Coronary artery (tissue), 2 donors: ENCODE measurements around the gene LCN2.

Experiments used
- DNase-seq: peaks from one replicate; pipeline ENCODE4 v3.0.0-alpha.2; 2017; ENCODE audit warnings: low spot score
- H3K27ac ChIP-seq, 2 donors: fragments of 200-600 bp; sonication (generic); one replicate each; pipeline ENCODE4 v1.5.1; 2016 to 2019
- H3K4me3 ChIP-seq: fragments of 200-600 bp; sonication (generic); 2 replicates; pipeline ENCODE4 v1.5.1; 2016; ENCODE audit warnings: mild to moderate bottlenecking, moderate library complexity
- TF ChIP-seq, protein P1 (sequence below): fragments of 200-600 bp; sonication (generic); IDR thresholded peaks from one replicate; pipeline ENCODE4 v1.5.1; 2019; ENCODE audit warnings: antibody characterized with exemption

Gene LCN2

GRCh38 chr9:128124451-128124850 lies 24.8 kb upstream of the LCN2 start:
- Histone ChIP-seq H3K4me3 (no peak overlapping the region), H3K27ac (no peak overlapping the region)
- TF ChIP-seq, protein P1, sequence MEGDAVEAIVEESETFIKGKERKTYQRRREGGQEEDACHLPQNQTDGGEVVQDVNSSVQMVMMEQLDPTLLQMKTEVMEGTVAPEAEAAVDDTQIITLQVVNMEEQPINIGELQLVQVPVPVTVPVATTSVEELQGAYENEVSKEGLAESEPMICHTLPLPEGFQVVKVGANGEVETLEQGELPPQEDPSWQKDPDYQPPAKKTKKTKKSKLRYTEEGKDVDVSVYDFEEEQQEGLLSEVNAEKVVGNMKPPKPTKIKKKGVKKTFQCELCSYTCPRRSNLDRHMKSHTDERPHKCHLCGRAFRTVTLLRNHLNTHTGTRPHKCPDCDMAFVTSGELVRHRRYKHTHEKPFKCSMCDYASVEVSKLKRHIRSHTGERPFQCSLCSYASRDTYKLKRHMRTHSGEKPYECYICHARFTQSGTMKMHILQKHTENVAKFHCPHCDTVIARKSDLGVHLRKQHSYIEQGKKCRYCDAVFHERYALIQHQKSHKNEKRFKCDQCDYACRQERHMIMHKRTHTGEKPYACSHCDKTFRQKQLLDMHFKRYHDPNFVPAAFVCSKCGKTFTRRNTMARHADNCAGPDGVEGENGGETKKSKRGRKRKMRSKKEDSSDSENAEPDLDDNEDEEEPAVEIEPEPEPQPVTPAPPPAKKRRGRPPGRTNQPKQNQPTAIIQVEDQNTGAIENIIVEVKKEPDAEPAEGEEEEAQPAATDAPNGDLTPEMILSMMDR = no peak
- no peak for DNase-seq

DNA sequence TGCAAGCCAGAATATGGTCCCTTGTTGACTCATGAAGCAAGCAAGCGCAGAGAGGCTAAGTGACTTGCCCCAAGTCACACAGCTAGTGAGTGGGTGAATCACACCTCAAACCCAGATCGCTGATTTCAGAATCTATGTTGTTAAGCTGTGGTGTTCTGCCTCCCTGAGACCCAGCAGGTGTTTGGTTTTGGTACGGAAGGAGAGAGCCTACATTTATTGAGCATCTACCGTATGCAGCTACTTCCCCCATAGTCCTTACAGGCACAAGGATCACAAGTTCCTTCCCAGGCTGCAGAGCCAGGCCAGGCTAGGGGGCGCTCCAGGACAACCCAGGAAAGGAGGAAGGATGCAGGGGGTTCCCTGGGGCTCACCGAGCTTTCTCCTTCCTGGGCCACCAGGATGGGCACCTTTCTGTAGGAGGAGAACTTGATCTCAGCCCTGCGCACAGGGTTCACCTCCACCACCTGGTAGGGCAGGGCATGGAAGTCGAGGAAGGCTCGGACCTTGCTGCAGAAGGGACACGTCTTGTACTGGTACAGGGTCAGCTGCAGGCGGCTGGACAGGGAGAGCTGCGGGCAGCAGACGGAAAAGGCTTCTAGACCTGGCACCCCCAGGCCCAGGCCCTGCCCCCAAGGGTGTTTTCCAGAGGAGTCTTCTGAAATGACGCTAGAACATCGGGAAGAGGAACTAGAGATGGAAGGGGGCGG lies 24.2 kb upstream of the LCN2 start:
- TF ChIP-seq, protein P1 = no peak
- Histone ChIP-seq H3K4me3 (no peak overlapping the region), H3K27ac (no peak overlapping the region)
- no peak for DNase-seq

DNA sequence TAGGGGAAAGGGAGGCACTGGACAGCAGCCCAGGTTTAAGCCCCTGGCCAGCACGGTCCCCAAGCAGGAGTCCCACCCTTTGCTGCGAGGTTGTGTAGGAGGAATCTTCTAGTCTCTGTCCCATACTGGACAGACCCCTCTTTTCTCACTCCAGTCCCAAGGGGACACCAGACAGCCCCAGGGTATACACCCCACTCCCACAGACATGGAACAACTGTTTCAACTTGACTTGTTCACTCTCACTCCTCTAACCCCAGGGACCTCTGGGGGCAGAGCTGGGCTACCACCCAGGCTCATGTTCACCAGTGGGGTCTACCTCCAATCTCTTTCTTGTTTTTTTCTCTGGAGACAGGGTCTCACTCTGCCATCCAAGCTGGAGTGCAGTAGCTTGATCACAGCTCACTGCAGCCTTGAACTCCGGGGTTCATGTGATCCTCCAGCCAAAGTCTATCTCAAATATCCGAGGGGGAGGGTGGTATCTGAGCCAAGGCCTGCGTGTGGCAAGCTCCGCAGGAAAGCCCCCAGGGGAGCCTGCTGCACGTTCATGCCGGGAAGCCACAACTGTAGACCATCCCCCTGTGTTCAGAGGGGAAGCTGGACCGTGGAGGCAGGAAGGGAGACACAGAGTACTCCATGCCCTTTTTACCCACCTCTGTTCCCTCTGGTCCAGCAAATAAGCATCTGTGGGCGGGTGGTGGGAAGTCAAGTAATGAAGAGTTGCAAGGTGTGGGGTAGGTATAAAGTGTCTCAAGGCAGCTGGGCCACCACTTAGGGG lies 23.5 kb upstream of the LCN2 start:
- no peak for DNase-seq
- Histone ChIP-seq H3K4me3 (peak overlapping the region; percentile 100), H3K27ac (no peak overlapping the region)
- TF ChIP-seq, protein P1 = no peak

- peak; percentile 86 for DNase-seq
- Histone ChIP-seq H3K27ac (peak within 1 kb of the TSS; percentile 89 to 96), H3K4me3 (peak within 1 kb of the TSS; percentile 100)
- TF ChIP-seq, protein P1 = no peak
Observed at GRCh38 chr9:128127568-128127989, 21.7 kb upstream of the LCN2 start, which contains the start of gene PTGES2. Gene PTGES2 (minus strand): TSS chr9:128127729. CDS start chr9:128127717, 12 bp downstream.

- peak overlapping the region; percentile 100 for H3K4me3 ChIP-seq
- TF ChIP-seq, protein P1 = no peak
- H3K27ac ChIP-seq = peak overlapping the region; percentile 89 to 96
- peak; percentile 92 for DNase-seq
Observed at GRCh38 chr9:128127990-128128835, 21.0 kb upstream of the LCN2 start.

GRCh38 chr9:128128836-128129590 lies 20.2 kb upstream of the LCN2 start:
- H3K27ac ChIP-seq = peak overlapping the region; percentile 89 to 96
- peak overlapping the region; percentile 100 for H3K4me3 ChIP-seq
- DNase-seq = no peak
- TF ChIP-seq, protein P1 = no peak
